Upper lobe of right lung (tissue), 1 donor: Measurements from ENCODE around the gene MAN1A2. TPM values are rescaled to one million over a fixed set of nuclear protein-coding genes. Genes with fewer than 3 reads are reported as not detected.

Experiments
- ATAC-seq: fragments of 200-7000 bp; cut with Tn5 transposase; one replicate; pipeline ENCODE4 v1.9.1; 2020; ENCODE audit warnings: mild to moderate bottlenecking, moderate library complexity
- DNase-seq: peaks from one replicate; pipeline ENCODE4 v3.0.0-alpha.2; 2020
- H3K27ac ChIP-seq: fragments of 200-600 bp; one replicate; pipeline ENCODE4 v1.8.0; 2022
- H3K27me3 ChIP-seq: fragments of 200-600 bp; one replicate; pipeline ENCODE4 v1.8.0; 2022; ENCODE audit warnings: mild to moderate bottlenecking
- H3K36me3 ChIP-seq: fragments of 200-600 bp; one replicate; pipeline ENCODE4 v1.8.0; 2022
- H3K4me1 ChIP-seq: fragments of 200-600 bp; one replicate; pipeline ENCODE4 v1.8.0; 2022
- H3K4me3 ChIP-seq: fragments of 200-600 bp; one replicate; pipeline ENCODE4 v1.8.0; 2022; ENCODE audit warnings: mild to moderate bottlenecking
- H3K9me3 ChIP-seq: fragments of 200-600 bp; one replicate; pipeline ENCODE4 v1.8.0; 2022
- CTCF ChIP-seq: fragments of 200-600 bp; IDR thresholded peaks from one replicate; pipeline ENCODE4 v1.8.0; 2022; ENCODE audit warnings: antibody characterized with exemption
- intact Hi-C: fragments of 100-400 bp; cut with DNase I; formaldehyde crosslinking; loops from one replicate; pipeline ENCODE4 v1.11.0; 2022
- total RNA-seq: library from RNA; stranded (reverse); fragmentation: NEBNext Ultra II Directional; extraction: Animal tissue kit (Norgen Biotek cat#: 25700); gene quantifications from one replicate; pipeline ENCODE4 v1.2.1, GENCODE V29; 2021
- donor health status: DM: no; HTN: yes; CAD: no; lungs with severe emphysema.

The MAN1A2 gene
- total RNA-seq, 1 donor from 2014 or later, result 40.3 TPM

- no peak for TF ChIP-seq CTCF
- Histone ChIP-seq H3K27me3 (no peaks in the 10 kb centered on the region), H3K4me1 (no peaks in the 10 kb centered on the region), H3K27ac (no peak overlapping the region), H3K9me3 (no peaks in the 10 kb centered on the region), H3K4me3 (no peak overlapping the region), H3K36me3 (no peaks in the 10 kb centered on the region)
- intact Hi-C loops, result no loop called here
- ATAC-seq, result no peak
- no peak for DNase-seq
Measured at GRCh38 chr1:117389779-117390178, 22.5 kb downstream of the MAN1A2 start.

DNA sequence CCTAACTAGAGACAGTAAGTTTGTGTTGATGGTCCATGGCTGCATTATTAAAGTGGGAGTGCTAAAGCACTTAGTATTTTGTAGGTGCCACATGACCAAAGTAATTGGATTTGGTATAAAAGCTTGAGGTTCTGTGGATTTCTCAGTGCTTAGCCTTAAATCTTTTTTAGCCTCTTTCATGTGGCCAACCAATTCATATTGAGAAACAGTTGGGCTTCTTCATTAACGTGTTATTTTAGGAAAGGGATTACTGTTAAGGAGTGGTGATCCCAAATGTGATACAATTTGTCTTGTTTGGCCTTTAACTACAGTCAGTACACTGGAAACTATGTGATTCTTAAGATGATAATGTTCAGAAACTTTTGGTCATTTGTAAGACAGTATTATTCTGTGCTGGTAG, 25.5 kb downstream of the MAN1A2 start:
- DNase-seq, result no peak
- Histone ChIP-seq H3K36me3 (no peaks in the 10 kb centered on the region), H3K27me3 (no peaks in the 10 kb centered on the region), H3K4me3 (no peak overlapping the region), H3K4me1 (no peaks in the 10 kb centered on the region), H3K27ac (no peak overlapping the region), H3K9me3 (no peaks in the 10 kb centered on the region)
- no peak for TF ChIP-seq CTCF
- intact Hi-C loops, result no loop called here
- no peak for ATAC-seq

GRCh38 chr1:117396074-117396473, 28.8 kb downstream of the MAN1A2 start:
- DNase-seq (no peak), ATAC-seq (no peak)
- Histone ChIP-seq H3K27ac (no peak overlapping the region), H3K27me3 (no peaks in the 10 kb centered on the region), H3K9me3 (no peaks in the 10 kb centered on the region), H3K36me3 (no peaks in the 10 kb centered on the region), H3K4me3 (no peak overlapping the region), H3K4me1 (no peaks in the 10 kb centered on the region)
- intact Hi-C loops, result no loop called here
- TF ChIP-seq CTCF, result no peak

DNA sequence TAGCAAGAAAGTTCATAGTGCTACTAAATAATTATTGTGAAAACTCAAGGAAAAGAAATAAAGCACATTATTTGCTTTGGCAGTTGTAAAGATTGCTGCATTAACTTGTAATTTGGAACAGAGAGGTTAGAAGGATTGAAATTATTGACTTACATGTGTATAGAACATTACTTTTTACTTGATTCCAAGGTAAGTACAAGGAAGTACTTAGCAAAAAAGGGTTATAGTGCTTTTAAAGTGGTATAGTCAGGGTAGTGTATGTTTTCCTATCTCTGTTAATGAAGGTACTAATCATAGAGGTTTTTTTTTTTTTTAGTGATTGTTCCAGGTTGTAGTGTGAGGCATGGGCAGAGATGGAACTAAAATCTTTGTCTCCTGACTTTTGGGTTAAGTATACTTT, 29.4 kb downstream of the MAN1A2 start:
- no peak for ATAC-seq

GRCh38 chr1:117398957-117399356, 31.7 kb downstream of the MAN1A2 start:
- TF ChIP-seq CTCF, result no peak
- Histone ChIP-seq H3K4me3 (no peak overlapping the region), H3K27ac (no peak overlapping the region), H3K4me1 (no peaks in the 10 kb centered on the region), H3K27me3 (no peaks in the 10 kb centered on the region), H3K36me3 (no peaks in the 10 kb centered on the region), H3K9me3 (no peaks in the 10 kb centered on the region)
- no peak for ATAC-seq
- no peak for DNase-seq
- intact Hi-C loops, result no loop called here

More for the DNA sequence above, 29.4 kb downstream of the MAN1A2 start:
- DNase-seq, result no peak
- no peaks in the 10 kb centered on the region for H3K9me3 ChIP-seq
- TF ChIP-seq CTCF, result no peak
- H3K36me3 ChIP-seq, result no peaks in the 10 kb centered on the region
- H3K4me1 ChIP-seq, result no peaks in the 10 kb centered on the region
- intact Hi-C loops, result no loop called here
- no peak overlapping the region for H3K27ac ChIP-seq
- H3K27me3 ChIP-seq, result no peaks in the 10 kb centered on the region
- no peak overlapping the region for H3K4me3 ChIP-seq

DNA sequence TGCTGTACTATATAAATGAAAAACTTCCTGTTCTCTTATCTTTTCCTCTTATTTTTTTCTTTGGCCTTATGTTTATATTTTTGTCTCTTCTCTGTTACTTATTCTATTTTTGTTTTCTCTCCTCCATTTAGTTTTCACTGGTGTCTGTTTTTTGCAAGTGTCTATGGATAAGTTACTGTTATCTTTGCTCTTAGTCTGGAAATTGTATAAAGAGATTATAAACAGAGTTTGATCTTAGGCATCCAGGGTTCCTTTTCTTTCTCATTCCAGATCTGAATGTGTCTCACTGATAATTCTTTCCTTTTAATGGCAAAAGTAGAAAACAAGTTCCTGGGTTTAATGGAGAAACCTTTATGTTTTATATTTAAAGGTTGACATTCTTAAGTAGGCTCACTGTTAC, 34.5 kb downstream of the MAN1A2 start:
- Histone ChIP-seq H3K36me3 (peaks cover 10% of the 10 kb centered on the region), H3K4me3 (no peak overlapping the region), H3K27ac (no peak overlapping the region), H3K9me3 (no peaks in the 10 kb centered on the region), H3K27me3 (no peaks in the 10 kb centered on the region), H3K4me1 (no peaks in the 10 kb centered on the region)
- ATAC-seq (no peak), DNase-seq (no peak)
- no peak for TF ChIP-seq CTCF
- intact Hi-C loops, result no loop called here
